Measurements from ENCODE around the gene SYT6.

SYT6 gene

GRCh38 chr1:114087495-114087894 lies 66.2 kb downstream of the SYT6 start:
- no peak overlapping the region for H3K27ac ChIP-seq
- TF ChIP-seq CTCF (IDR thresholded peaks at IDR 0.05) = no peak
- H3K27me3 ChIP-seq (ENCODE audit: control insufficient read depth, insufficient read depth, low read length) = no peaks in the 10 kb centered on the region
- no peaks in the 10 kb centered on the region for H3K79me2 ChIP-seq
- no peaks in the 10 kb centered on the region for H3K36me3 ChIP-seq (ENCODE audit: control insufficient read depth, insufficient read depth, low read length)
- no peak overlapping the region for H2AFZ ChIP-seq
- no peaks in the 10 kb centered on the region for H3K9me3 ChIP-seq (ENCODE audit: control insufficient read depth, low read length)
- no peaks in the 10 kb centered on the region for H3K4me1 ChIP-seq
- H3K9ac ChIP-seq = no peak overlapping the region
- H3K4me2 ChIP-seq (ENCODE audit: low read length) = no peak overlapping the region
- no peak overlapping the region for H3K4me3 ChIP-seq (ENCODE audit: low read depth, low read length)

- Histone ChIP-seq H3K36me3 (ENCODE audit: control insufficient read depth, insufficient read depth, low read length) (no peaks in the 10 kb centered on the region), H3K27me3 (ENCODE audit: control insufficient read depth, insufficient read depth, low read length) (no peaks in the 10 kb centered on the region), H3K4me3 (ENCODE audit: low read depth, low read length) (no peak overlapping the region), H3K9me3 (ENCODE audit: control insufficient read depth, low read length) (no peaks in the 10 kb centered on the region), H3K9ac (no peak overlapping the region), H3K4me2 (ENCODE audit: low read length) (no peak overlapping the region), H2AFZ (no peak overlapping the region), H3K79me2 (no peaks in the 10 kb centered on the region), H3K27ac (no peak overlapping the region), H3K4me1 (no peaks in the 10 kb centered on the region)
- TF ChIP-seq CTCF (IDR thresholded peaks at IDR 0.05) = no peak
Observed at GRCh38 chr1:114086601-114087368, 66.9 kb downstream of the SYT6 start.

GRCh38 chr1:114082867-114083585 lies 70.6 kb downstream of the SYT6 start:
- no peak overlapping the region for H3K4me3 ChIP-seq (ENCODE audit: low read depth, low read length)

GRCh38 chr1:114082304-114082630 lies 71.4 kb downstream of the SYT6 start:
- no peak overlapping the region for H3K9ac ChIP-seq
- H3K4me1 ChIP-seq = no peaks in the 10 kb centered on the region
- H2AFZ ChIP-seq = no peak overlapping the region
- no peaks in the 10 kb centered on the region for H3K27me3 ChIP-seq (ENCODE audit: control insufficient read depth, insufficient read depth, low read length)
- no peak overlapping the region for H3K4me2 ChIP-seq (ENCODE audit: low read length)
- H3K79me2 ChIP-seq = no peaks in the 10 kb centered on the region
- no peak overlapping the region for H3K27ac ChIP-seq
- TF ChIP-seq CTCF (IDR thresholded peaks at IDR 0.05) = no peak
- no peaks in the 10 kb centered on the region for H3K9me3 ChIP-seq (ENCODE audit: control insufficient read depth, low read length)
- no peaks in the 10 kb centered on the region for H3K36me3 ChIP-seq (ENCODE audit: control insufficient read depth, insufficient read depth, low read length)
- no peak overlapping the region for H3K4me3 ChIP-seq (ENCODE audit: low read depth, low read length)

More at GRCh38 chr1:114082867-114083585, 70.6 kb downstream of the SYT6 start:
- Histone ChIP-seq H2AFZ (no peak overlapping the region), H3K4me2 (ENCODE audit: low read length) (no peak overlapping the region), H3K27ac (no peak overlapping the region), H3K36me3 (ENCODE audit: control insufficient read depth, insufficient read depth, low read length) (no peaks in the 10 kb centered on the region), H3K9ac (no peak overlapping the region), H3K9me3 (ENCODE audit: control insufficient read depth, low read length) (no peaks in the 10 kb centered on the region), H3K27me3 (ENCODE audit: control insufficient read depth, insufficient read depth, low read length) (no peaks in the 10 kb centered on the region), H3K4me1 (no peaks in the 10 kb centered on the region), H3K79me2 (no peaks in the 10 kb centered on the region)
- TF ChIP-seq CTCF (IDR thresholded peaks at IDR 0.05) = no peak

Data from parathyroid adenoma (tissue), 2 donors.